ENCODE results near the gene MTHFD1L.

GRCh38 chr6:151082079-151082478 is 216.6 kb downstream of the MTHFD1L start:
- TF ChIP-seq, protein P1, sequence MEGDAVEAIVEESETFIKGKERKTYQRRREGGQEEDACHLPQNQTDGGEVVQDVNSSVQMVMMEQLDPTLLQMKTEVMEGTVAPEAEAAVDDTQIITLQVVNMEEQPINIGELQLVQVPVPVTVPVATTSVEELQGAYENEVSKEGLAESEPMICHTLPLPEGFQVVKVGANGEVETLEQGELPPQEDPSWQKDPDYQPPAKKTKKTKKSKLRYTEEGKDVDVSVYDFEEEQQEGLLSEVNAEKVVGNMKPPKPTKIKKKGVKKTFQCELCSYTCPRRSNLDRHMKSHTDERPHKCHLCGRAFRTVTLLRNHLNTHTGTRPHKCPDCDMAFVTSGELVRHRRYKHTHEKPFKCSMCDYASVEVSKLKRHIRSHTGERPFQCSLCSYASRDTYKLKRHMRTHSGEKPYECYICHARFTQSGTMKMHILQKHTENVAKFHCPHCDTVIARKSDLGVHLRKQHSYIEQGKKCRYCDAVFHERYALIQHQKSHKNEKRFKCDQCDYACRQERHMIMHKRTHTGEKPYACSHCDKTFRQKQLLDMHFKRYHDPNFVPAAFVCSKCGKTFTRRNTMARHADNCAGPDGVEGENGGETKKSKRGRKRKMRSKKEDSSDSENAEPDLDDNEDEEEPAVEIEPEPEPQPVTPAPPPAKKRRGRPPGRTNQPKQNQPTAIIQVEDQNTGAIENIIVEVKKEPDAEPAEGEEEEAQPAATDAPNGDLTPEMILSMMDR (IDR thresholded peaks at IDR 0.05; ENCODE audit: insufficient read depth, low read depth, low read length) = no peak
- no peak for TF ChIP-seq EZH2 (IDR thresholded peaks at IDR 0.05; ENCODE audit: insufficient read depth, low read length)

All from astrocyte (in vitro differentiated cells and primary cell).